Measurements from ENCODE around the gene PGGHG. TPM values are rescaled to one million over a fixed set of nuclear protein-coding genes. Genes with fewer than 3 reads are reported as not detected.
"Not testable (repeated sequence)": the region's sequence is repeated elsewhere in the genome, so short reads cannot be mapped to it uniquely, and the experiment has no call there.

PGGHG gene
- total RNA-seq, 8 experiments from 2014 or later, result 0.60 to 40.6 (median 3.3) TPM

DNA sequence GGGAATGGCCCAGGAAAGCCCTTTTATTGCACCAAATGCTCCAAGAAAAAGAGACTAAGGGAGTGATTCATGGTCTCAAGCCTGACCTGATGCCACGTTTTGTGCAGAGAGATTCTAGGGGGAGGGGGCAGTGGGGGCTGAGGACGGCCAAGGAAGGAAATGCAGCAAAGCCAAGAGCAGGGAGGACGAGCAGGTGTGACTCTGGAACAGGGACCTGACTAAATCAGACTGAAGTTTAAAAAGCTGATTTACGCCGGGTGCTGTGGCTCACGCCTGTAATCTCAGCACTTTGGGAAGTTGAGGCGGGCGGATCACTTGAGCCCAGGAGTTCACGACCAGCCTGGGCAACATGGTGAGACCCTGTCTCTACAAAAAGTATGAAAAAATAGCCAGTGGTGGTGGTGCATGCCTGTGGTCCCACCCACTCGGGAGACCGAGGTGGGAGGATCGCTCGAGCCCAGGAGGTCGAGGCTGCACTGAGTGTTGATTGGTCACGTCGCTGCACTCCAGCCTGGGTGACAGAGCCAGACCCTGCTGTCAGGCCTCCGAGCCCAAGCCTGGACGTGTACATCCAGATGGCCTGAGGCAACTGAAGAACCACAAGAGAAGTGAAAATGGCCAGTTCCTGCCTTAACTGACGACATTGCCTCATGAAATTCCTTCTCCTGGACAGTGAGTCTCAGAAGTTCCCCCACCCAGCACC is 42.6 kb downstream of the PGGHG start:
- 0 to 96% (median 87%) methylated on average over 2 to 8 of the region's 19 CpGs; no CpG with 5 or more reads in 1 of the 10 experiments for WGBS, 10 experiments
- in situ Hi-C loops (cut with MboI; ENCODE audit: low pct_unique_long_range_greater_than_20kb in 2 of 9, low sequenced_read_pairs in 9 of 9, unreplicated experiment in 9 of 9), result no loop called here
- Histone ChIP-seq H3K4me1 (replicated peaks in 1 of 2) (peaks cover 22 to 36% of the 10 kb centered on the region in 2 donors), H3K27ac (no peak overlapping the region), H3K4me3 (no peak overlapping the region)
- no peak for ATAC-seq (replicated peaks in 6 of 8)

DNA sequence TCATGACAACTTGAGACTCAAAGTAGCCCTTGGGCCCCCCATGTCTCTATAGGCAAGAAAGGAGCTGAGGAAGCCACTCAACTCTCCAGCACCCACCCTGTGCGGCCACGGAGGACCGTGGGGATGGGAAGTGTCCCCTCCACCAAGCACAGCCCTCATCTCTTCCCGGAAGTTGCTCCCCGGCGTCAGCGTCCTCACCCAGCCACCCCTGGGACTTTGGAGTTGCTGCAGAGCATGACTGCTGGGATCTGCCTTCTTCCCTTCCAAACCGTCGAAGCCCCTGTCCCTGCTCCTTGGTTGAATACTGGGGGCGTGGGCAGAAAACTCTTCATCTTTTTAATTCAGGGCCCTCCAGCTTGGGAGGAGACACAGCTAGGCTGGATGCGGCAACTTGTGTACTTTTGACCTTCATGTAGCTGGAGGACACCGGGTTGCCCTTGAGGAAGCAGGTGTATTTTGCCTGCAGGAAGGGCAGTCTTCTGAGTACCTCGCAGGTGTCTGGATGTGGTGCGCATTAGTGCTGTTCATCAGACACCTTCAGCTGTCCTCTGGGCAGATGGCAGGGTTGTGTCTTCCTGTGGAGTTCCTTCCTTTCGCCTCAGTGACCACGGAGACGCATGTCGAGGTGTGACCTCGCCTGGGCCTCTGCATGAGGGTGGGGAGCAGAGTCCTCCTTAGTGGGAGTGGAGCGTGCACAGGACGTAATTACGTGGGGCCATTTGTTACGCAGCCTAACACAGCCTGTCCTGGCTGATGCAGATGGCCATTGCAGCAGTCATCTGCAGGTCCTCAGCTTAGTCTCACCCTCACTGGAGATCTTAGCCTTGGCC is 43.9 kb downstream of the PGGHG start:
- peaks cover 22 to 28% of the 10 kb centered on the region in 2 donors for H3K4me1 ChIP-seq (replicated peaks in 1 of 2)
- ATAC-seq (replicated peaks in 6 of 8), result no peak
- WGBS, 10 experiments, result 80 to 100% (median 96%) methylated on average over 4 to 12 of the region's 23 CpGs; no CpG with 5 or more reads in 2 of the 10 experiments
- in situ Hi-C loops (cut with MboI; ENCODE audit: low pct_unique_long_range_greater_than_20kb in 2 of 9, low sequenced_read_pairs in 9 of 9, unreplicated experiment in 9 of 9), result no loop called here
- no peak overlapping the region for H3K27ac ChIP-seq
- no peak overlapping the region for H3K4me3 ChIP-seq

DNA sequence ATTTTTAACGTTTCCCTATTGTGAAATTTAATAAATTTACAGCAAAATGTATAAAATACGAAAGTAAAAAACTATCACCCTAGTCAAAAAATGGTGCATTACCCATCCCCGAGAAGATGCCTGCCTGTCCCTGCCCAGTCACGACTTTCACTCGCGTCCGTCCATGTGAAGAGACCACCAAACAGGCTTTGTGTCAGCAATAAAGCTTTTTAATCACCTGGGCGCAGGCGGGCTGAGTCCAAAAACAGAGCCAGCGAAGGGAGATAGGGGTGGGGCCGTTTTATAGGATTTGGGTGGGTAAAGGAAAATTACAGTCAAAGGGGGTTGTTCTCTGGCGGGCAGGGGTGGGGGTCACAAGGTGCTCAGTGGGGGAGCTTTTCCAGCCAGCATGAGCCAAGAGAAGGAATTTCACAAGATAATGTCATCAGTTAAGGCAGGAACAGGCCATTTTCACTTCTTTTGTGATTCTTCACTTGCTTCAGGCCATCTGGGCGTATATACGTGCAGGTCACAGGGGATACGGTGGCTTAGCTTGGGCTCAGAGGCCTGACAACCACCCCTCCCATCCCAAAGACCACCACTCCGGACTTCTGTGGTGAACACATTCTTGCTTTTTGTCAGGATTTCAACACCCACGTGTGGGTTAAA is 44.8 kb downstream of the PGGHG start:
- WGBS, 10 experiments, result 43 to 100% (median 83%) methylated on average over 1 to 10 of the region's 17 CpGs
- Histone ChIP-seq H3K4me1 (replicated peaks in 1 of 2) (peaks cover 22 to 28% of the 10 kb centered on the region in 2 donors), H3K27ac (peak overlapping the region in 1 of 2 donors; percentile 37)
- in situ Hi-C loops (cut with MboI; ENCODE audit: low pct_unique_long_range_greater_than_20kb in 2 of 9, low sequenced_read_pairs in 9 of 9, unreplicated experiment in 9 of 9); H3K4me3 ChIP-seq: not testable (repeated sequence)
- peak in 3 of 8 experiments; percentile 20 to 30 (median 29) for ATAC-seq (replicated peaks in 6 of 8)

DNA sequence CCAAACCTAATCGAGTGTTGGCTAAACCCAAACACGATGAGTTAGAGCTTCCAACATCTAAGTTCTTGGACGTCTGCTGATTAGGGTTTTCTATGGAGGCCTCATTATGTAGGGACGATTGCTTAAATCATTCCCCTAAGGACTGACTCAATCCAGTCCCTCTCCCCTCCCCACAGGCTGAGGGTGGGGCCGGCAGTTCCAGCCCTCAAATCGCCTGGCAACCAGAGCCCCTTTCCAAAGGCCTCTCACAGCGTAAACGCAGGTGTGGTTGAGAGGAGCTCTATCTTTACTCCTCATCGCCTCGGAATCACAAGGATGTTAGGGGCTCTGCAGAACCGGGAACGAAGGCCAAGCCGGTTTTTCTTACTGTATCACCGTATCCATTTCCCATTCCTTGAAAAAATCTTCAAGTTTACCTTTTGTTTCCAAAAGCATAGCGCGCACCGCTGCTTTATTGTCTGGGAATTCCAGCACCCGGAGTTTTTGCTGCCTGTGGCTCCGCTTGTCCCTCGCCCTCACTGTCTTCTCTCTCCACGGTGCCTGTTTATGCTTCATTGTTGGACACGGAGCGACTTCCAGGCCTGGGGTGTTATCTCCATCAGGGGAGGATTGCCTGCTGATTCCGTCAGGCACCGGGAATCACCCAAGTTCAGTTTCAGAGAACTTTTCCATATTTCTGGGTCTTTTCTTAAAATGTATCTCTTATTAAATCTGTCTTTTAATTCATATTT is 45.5 kb downstream of the PGGHG start:
- Histone ChIP-seq H3K4me3 (peak overlapping the region in 1 of 5 donors; percentile 8), H3K27ac (peak overlapping the region in 1 of 2 donors; percentile 37), H3K4me1 (replicated peaks in 1 of 2) (peaks cover 22 to 28% of the 10 kb centered on the region in 2 donors)
- in situ Hi-C loops (cut with MboI; ENCODE audit: low pct_unique_long_range_greater_than_20kb in 2 of 9, low sequenced_read_pairs in 9 of 9, unreplicated experiment in 9 of 9), result no loop called here
- peak; percentile 17 to 94 (median 93) for ATAC-seq (replicated peaks in 6 of 8)
- 38 to 98% (median 48%) methylated on average over 2 to 24 of the region's 25 CpGs for WGBS, 10 experiments

DNA sequence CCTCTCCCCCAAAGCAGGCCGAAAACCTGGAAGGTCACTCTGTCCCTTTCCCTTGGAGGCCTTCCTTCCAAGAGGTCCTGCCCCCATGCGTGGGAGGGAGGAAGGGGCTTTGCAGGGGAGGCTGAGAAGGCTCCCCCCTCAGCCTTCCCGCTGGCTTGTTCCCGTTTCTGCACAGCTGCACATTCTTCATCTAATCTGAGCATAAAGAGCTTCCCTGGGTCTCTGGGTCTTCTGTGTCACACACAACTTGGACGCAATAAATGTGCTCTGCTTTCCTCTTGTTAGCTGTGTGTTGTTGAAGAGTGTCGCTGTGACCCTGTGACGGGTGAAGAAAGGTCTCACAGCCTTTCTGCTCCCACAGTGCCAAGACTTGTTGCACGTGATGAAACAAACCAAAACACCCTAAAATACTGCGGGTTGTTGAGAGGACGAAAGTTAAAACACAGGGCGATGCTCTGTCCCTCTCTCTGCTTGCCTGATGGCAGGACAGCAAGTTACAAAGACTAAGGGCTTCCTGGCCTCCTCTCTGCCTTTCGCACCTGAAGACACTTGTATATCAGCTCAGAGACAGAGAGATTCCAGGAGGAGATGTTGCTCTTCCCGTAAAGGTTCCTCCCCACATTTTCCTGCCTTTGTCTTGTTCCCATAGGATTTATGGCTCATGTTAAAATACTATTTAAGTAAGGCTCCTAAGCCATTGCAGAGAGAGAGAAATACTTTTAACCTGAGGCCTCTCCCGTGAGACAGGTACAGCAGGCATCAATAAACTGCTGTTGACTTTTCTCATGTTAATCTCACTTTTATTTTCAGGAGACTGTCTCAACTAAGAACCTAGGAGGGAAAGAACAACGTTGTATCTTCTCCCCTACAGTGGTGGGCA is 47.1 kb downstream of the PGGHG start:
- peaks cover 22 to 28% of the 10 kb centered on the region in 2 donors for H3K4me1 ChIP-seq (replicated peaks in 1 of 2)
- ATAC-seq (replicated peaks in 6 of 8), result peak in 7 of 8 experiments; percentile 17 to 50 (median 39)
- peak overlapping the region in 1 of 2 donors; percentile 72 for H3K27ac ChIP-seq
- no peak overlapping the region for H3K4me3 ChIP-seq
- in situ Hi-C loops (cut with MboI; ENCODE audit: low pct_unique_long_range_greater_than_20kb in 2 of 9, low sequenced_read_pairs in 9 of 9, unreplicated experiment in 9 of 9), result no loop called here
- WGBS, 10 experiments, result 11 to 60% (median 49%) methylated on average over 4 to 12 of the region's 15 CpGs; no CpG with 5 or more reads in 3 of the 10 experiments

DNA sequence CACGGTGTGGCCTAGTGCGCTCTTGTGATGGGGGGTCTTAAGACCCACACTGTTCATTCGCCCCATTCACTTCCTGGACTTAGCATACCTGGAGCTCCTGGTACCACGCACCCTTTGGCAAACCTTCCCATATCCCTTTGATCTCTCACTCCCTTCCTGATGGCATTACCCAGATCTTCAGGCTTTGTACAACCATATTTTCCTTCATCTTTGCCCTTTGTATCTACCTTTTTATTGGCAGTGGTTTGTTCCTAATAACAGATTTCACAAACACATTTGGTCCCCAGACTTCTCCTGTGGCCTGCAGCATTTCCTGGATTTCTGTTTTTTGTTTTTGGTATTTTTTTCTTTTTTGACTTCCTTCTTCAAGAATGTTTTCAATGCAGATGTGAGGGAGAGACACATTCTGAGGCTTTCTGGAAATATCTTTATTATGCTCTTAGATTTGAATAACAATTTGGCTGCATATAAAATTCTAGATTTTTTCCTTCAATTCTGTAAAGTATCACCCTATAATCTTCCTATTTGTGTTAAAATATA is 47.8 kb downstream of the PGGHG start:
- 57 to 100% (median 88%) methylated on average over 1 to 3 of the region's 4 CpGs; no CpG with 5 or more reads in 2 of the 10 experiments for WGBS, 10 experiments
- Histone ChIP-seq H3K4me1 (replicated peaks in 1 of 2) (peaks cover 22 to 28% of the 10 kb centered on the region in 2 donors), H3K27ac (no peak overlapping the region), H3K4me3 (no peak overlapping the region)
- ATAC-seq (replicated peaks in 6 of 8), result no peak
- in situ Hi-C loops (cut with MboI; ENCODE audit: low pct_unique_long_range_greater_than_20kb in 2 of 9, low sequenced_read_pairs in 9 of 9, unreplicated experiment in 9 of 9), result no loop called here

DNA sequence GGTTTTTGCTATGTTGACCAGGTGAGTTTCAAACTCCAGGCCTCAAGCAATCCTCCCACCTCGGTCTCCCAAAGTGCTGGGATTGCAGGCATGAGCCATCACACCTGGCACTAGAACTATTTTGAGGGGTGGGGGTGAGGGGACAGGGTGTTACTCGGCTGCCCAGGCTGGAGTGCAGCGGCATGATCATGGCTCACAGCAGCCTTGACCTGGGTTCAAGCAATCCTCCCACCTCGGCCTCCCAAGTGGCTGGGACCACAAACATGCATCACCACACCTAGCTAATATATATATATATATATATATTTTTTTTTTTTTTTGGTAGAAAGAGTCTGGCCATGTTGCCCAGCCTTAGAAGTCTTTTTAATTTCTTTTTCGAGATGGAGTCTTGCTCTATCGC is 48.8 kb downstream of the PGGHG start:
- no peak for ATAC-seq (replicated peaks in 6 of 8)
- H3K4me3 ChIP-seq, result no peak overlapping the region
- in situ Hi-C loops (cut with MboI; ENCODE audit: low pct_unique_long_range_greater_than_20kb in 2 of 9, low sequenced_read_pairs in 9 of 9, unreplicated experiment in 9 of 9), result no loop called here
- H3K27ac ChIP-seq, result no peak overlapping the region
- peaks cover 22 to 31% of the 10 kb centered on the region in 2 donors for H3K4me1 ChIP-seq (replicated peaks in 1 of 2)
- WGBS, 10 experiments, result 29 to 100% (median 96%) methylated on average over 1 to 4 of the region's 6 CpGs; no CpG with 5 or more reads in 2 of the 10 experiments

DNA sequence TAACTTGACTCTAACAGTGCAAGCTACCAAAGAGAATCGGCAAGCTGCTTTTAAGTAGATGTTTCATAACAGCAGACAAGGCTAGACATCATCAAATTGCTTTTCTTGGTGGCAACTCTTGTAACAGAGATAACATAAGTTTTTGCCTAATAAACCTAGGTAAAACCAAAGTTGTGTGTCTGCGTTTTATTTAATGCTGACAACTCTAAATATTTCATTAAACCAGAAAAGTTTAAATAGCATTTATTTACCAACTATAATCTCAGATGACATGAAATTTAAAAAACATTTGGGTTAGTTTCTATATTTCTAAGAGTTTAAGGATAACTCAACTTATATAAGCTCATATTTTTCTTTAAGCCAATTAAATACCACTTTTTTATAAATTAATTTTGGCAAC is 51.0 kb downstream of the PGGHG start:
- Histone ChIP-seq H3K4me1 (replicated peaks in 1 of 2) (peaks cover 12 to 19% of the 10 kb centered on the region in 2 donors), H3K27ac (no peak overlapping the region), H3K4me3 (no peak overlapping the region)
- in situ Hi-C loops (cut with MboI; ENCODE audit: low pct_unique_long_range_greater_than_20kb in 2 of 9, low sequenced_read_pairs in 9 of 9, unreplicated experiment in 9 of 9), result no loop called here
- WGBS, 10 experiments, result 67 to 100% (median 90%) methylated on average over 1 to 2 of the region's 2 CpGs
- ATAC-seq (replicated peaks in 6 of 8), result no peak

DNA sequence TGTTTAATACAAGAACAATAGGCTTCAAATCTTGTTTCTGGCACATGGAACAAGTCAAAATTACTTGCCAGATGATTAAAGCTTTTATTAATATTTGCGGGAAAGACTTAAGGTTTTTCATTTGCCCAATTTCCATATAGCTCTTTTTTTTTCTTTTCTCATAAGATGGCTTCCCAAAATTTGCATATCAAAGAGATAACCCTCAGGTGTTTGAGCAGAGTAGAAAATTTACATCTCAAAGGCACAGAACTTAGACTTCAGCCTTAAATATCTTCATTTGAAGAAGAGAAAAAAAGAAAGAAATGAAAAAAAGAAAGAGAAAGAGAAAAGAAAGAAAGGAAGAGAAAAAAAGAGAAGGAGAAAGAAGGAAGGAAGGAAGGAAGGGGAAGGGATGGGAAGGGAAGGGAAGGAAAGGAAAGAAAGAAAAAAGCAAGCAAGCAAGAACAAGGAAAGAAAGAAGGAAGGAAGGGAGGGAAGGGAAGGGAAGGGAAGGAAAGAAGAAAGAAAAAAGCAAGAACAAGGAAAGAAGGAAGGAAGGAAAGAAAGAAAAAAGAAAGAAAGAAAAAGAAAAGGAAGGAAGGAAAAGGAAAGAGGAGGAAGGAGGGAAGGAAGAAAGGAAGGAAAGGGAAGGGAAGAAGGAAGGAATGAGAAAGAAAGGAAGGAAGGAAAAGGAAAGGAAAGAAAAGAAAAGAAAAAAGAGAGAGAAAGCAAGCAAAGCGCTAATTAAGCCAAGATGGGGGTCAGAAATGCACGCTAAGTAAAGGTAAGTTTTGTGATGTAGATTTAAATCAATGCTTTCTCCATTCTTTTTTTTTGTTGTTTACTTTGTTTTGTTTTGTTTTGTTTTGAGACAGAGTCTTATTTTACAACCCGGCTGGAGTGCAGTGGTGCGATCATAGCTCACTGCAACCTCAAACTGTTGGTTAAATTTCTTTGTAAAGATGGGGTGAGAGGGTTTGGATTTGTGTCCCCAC is 51.9 kb downstream of the PGGHG start:
- no peak overlapping the region for H3K27ac ChIP-seq
- no peak for ATAC-seq (replicated peaks in 6 of 8)
- in situ Hi-C loops (cut with MboI; ENCODE audit: low pct_unique_long_range_greater_than_20kb in 2 of 9, low sequenced_read_pairs in 9 of 9, unreplicated experiment in 9 of 9), result no loop called here
- WGBS, 10 experiments, result 33 to 77% (median 59%) methylated on average over 1 to 5 of the region's 5 CpGs
- no peak overlapping the region for H3K4me3 ChIP-seq
- H3K4me1 ChIP-seq (replicated peaks in 1 of 2), result peaks cover 7 to 11% of the 10 kb centered on the region in 2 donors

DNA sequence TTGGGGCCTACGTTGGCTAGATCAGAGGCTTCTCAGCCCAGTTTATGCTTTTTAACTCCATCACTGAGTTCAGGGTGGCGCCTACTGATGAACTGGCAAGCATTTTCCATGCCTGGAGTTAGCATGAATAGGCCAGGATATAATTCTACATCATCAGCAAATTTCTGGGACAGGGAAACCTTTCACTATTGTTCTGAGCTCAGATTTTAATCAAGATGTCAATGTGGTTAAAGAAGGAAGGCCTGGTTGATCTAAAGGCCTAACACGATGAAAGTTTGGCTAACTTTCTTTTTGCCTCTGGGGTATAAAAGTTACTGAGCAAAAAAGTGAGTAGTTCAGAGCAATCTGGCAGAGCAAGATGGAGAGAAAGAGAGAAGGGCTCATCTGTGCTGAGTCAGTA is 53.4 kb downstream of the PGGHG start:
- Histone ChIP-seq H3K4me1 (replicated peaks in 1 of 2) (peaks cover 0 to 3% of the 10 kb centered on the region in 2 donors), H3K4me3 (no peak overlapping the region), H3K27ac (no peak overlapping the region)
- WGBS, 10 experiments, result 48 to 100% (median 76%) methylated on average over 1 to 3 of the region's 3 CpGs; no CpG with 5 or more reads in 1 of the 10 experiments
- ATAC-seq (replicated peaks in 6 of 8), result peak in 2 of 8 experiments; percentile 16 to 26
- in situ Hi-C loops (cut with MboI; ENCODE audit: low pct_unique_long_range_greater_than_20kb in 2 of 9, low sequenced_read_pairs in 9 of 9, unreplicated experiment in 9 of 9), result no loop called here
